ENCODE data around the gene FHOD3.

DNA sequence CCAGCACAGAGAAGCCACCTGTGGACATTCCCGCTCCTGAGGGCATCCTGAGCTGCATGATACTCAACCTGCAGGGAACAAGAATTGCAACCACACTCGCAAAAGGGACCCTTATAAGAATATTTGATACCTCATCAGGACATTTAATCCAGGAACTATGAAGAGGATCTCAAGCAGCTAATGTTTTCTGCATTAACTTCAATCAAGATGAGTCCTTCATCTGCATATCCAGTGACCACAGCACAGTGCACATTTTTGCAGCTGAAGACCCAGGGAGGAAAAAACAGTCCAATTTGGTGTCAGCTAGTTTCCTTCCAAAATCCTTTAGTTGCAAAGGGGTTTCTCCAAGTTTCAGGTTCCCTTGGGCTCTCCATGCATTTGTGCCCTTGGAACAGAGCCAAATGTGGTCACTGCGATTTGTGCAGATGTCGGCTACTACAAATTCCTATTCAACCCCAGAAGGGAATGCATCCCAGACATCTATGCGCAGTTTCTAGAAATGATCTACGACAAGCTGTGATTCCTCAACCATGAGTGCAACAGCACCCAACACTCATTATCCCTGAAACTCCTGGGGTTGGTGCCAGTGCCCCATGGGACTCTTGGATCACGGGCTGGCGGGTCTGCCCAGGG lies 23.3 kb upstream of the FHOD3 start:
- TF ChIP-seq, protein P1, sequence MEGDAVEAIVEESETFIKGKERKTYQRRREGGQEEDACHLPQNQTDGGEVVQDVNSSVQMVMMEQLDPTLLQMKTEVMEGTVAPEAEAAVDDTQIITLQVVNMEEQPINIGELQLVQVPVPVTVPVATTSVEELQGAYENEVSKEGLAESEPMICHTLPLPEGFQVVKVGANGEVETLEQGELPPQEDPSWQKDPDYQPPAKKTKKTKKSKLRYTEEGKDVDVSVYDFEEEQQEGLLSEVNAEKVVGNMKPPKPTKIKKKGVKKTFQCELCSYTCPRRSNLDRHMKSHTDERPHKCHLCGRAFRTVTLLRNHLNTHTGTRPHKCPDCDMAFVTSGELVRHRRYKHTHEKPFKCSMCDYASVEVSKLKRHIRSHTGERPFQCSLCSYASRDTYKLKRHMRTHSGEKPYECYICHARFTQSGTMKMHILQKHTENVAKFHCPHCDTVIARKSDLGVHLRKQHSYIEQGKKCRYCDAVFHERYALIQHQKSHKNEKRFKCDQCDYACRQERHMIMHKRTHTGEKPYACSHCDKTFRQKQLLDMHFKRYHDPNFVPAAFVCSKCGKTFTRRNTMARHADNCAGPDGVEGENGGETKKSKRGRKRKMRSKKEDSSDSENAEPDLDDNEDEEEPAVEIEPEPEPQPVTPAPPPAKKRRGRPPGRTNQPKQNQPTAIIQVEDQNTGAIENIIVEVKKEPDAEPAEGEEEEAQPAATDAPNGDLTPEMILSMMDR (IDR thresholded peaks at IDR 0.05; ENCODE audit: insufficient read depth, low read length) = no peak
- TF ChIP-seq POLR2AphosphoS5 (IDR thresholded peaks at IDR 0.05; ENCODE audit: low read depth) (no peak), GABPA (IDR thresholded peaks at IDR 0.05; ENCODE audit: low read depth) (no peak), SPI1 (IDR thresholded peaks at IDR 0.05; ENCODE audit: borderline replicate concordance, low read depth) (no peak)
- TF ChIP-seq, protein P2, sequence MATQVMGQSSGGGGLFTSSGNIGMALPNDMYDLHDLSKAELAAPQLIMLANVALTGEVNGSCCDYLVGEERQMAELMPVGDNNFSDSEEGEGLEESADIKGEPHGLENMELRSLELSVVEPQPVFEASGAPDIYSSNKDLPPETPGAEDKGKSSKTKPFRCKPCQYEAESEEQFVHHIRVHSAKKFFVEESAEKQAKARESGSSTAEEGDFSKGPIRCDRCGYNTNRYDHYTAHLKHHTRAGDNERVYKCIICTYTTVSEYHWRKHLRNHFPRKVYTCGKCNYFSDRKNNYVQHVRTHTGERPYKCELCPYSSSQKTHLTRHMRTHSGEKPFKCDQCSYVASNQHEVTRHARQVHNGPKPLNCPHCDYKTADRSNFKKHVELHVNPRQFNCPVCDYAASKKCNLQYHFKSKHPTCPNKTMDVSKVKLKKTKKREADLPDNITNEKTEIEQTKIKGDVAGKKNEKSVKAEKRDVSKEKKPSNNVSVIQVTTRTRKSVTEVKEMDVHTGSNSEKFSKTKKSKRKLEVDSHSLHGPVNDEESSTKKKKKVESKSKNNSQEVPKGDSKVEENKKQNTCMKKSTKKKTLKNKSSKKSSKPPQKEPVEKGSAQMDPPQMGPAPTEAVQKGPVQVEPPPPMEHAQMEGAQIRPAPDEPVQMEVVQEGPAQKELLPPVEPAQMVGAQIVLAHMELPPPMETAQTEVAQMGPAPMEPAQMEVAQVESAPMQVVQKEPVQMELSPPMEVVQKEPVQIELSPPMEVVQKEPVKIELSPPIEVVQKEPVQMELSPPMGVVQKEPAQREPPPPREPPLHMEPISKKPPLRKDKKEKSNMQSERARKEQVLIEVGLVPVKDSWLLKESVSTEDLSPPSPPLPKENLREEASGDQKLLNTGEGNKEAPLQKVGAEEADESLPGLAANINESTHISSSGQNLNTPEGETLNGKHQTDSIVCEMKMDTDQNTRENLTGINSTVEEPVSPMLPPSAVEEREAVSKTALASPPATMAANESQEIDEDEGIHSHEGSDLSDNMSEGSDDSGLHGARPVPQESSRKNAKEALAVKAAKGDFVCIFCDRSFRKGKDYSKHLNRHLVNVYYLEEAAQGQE (IDR thresholded peaks at IDR 0.05; ENCODE audit: insufficient replicate concordance, low read depth) = no peak
